HG03457 (cell line): Measurements from ENCODE around the gene PSMB3.

ENCODE experiments used
- ATAC-seq: cut with Tn5 transposase; IDR thresholded peaks from one replicate; pipeline ENCODE4 v1.9.1; 2021; ENCODE audit warnings: moderate number of reproducible peaks; ENCODE audit not compliant: unreplicated experiment

Gene PSMB3

GRCh38 chr17:38752308-38753070, at the start of gene PSMB3:
TSS of gene PSMB3 (plus strand) at chr17:38752741. CDS start at chr17:38752827, 86 bp downstream.
- ATAC-seq, result peak; percentile 54

- ATAC-seq, result no peak
Observed at GRCh38 chr17:38702916-38703741, 49.4 kb upstream of the PSMB3 start.

- no peak for ATAC-seq
Observed at GRCh38 chr17:38703742-38704605, 48.6 kb upstream of the PSMB3 start.

GRCh38 chr17:38704606-38705522, 47.7 kb upstream of the PSMB3 start, which contains the start of gene MLLT6:
TSS of gene MLLT6 (plus strand) at chr17:38705273. CDS start at chr17:38705633, 360 bp downstream.
- ATAC-seq, result no peak

- ATAC-seq, result no peak
Observed at GRCh38 chr17:38705523-38705802, 47.1 kb upstream of the PSMB3 start.

- ATAC-seq, result no peak
Observed at GRCh38 chr17:38705803-38706504, 46.6 kb upstream of the PSMB3 start.

GRCh38 chr17:38706505-38707216, 45.9 kb upstream of the PSMB3 start:
- ATAC-seq, result no peak

GRCh38 chr17:38707678-38708351, 44.7 kb upstream of the PSMB3 start:
- no peak for ATAC-seq

GRCh38 chr17:38709104-38709820, 43.3 kb upstream of the PSMB3 start:
- no peak for ATAC-seq

- no peak for ATAC-seq
Observed at GRCh38 chr17:38709864-38710603, 42.5 kb upstream of the PSMB3 start.

GRCh38 chr17:38710604-38710962, 42.0 kb upstream of the PSMB3 start:
- ATAC-seq, result no peak

GRCh38 chr17:38710985-38711384, 41.6 kb upstream of the PSMB3 start:
- no peak for ATAC-seq

- no peak for ATAC-seq
Observed at GRCh38 chr17:38711792-38712571, 40.6 kb upstream of the PSMB3 start.

GRCh38 chr17:38712593-38712992, 39.9 kb upstream of the PSMB3 start:
- ATAC-seq, result no peak

GRCh38 chr17:38713456-38714075, 39.0 kb upstream of the PSMB3 start:
- ATAC-seq, result no peak
